Hepatocyte (in vitro differentiated cells): Measurements from ENCODE around the gene DIAPH2. TPM values are rescaled to one million over a fixed set of nuclear protein-coding genes. Genes with fewer than 3 reads are reported as not detected.

ENCODE experiments used
- DNase-seq: peaks from one replicate; pipeline ENCODE4 v3.0.0-alpha.2; 2016; ENCODE audit warnings: low spot score
- H2AFZ ChIP-seq: fragments of 200-600 bp; sonication (generic); 2 replicates; pipeline ENCODE4 v1.6.0; 2016; ENCODE audit warnings: antibody characterized with exemption, mild to moderate bottlenecking
- H3K27ac ChIP-seq: fragments of 200-600 bp; sonication (generic); 2 replicates; pipeline ENCODE4 v1.5.1; 2016; ENCODE audit warnings: mild to moderate bottlenecking
- H3K27me3 ChIP-seq: fragments of 200-600 bp; sonication (generic); 2 replicates; pipeline ENCODE4 v1.6.1; 2016
- H3K36me3 ChIP-seq: fragments of 200-600 bp; sonication (generic); replicated peaks from 2 replicates; pipeline ENCODE4 v1.5.1; 2016; ENCODE audit warnings: low read depth; ENCODE audit not compliant: insufficient read depth
- H3K4me1 ChIP-seq: fragments of 200-600 bp; sonication (generic); 2 replicates; pipeline ENCODE4 v1.5.1; 2016; ENCODE audit warnings: mild to moderate bottlenecking, moderate library complexity; ENCODE audit not compliant: insufficient read depth
- H3K4me2 ChIP-seq: fragments of 200-600 bp; sonication (generic); 2 replicates; pipeline ENCODE4 v1.6.0; 2016
- H3K4me3 ChIP-seq: fragments of 200-600 bp; sonication (generic); 2 replicates; pipeline ENCODE4 v1.5.1; 2016; ENCODE audit warnings: mild to moderate bottlenecking
- H3K79me2 ChIP-seq: fragments of 200-600 bp; sonication (generic); 2 replicates; pipeline ENCODE4 v1.6.0; 2017; ENCODE audit warnings: mild to moderate bottlenecking
- H3K9me2 ChIP-seq: fragments of 200-600 bp; sonication (generic); replicated peaks from 2 replicates; pipeline ENCODE4 v1.6.0; 2017; ENCODE audit warnings: mild to moderate bottlenecking; ENCODE audit not compliant: insufficient read depth
- H3K9me3 ChIP-seq: fragments of 200-600 bp; sonication (generic); 2 replicates; pipeline ENCODE4 v1.5.1; 2016; ENCODE audit warnings: low read depth, mild to moderate bottlenecking
- H4K20me1 ChIP-seq: fragments of 200-600 bp; sonication (generic); 2 replicates; pipeline ENCODE4 v1.6.0; 2016; ENCODE audit warnings: mild to moderate bottlenecking; ENCODE audit not compliant: insufficient read depth, poor library complexity, severe bottlenecking
- CTCF ChIP-seq: fragments of 200-600 bp; sonication (generic); IDR thresholded peaks from 2 replicates; pipeline ENCODE4 v1.5.1; 2016; ENCODE audit warnings: antibody characterized with exemption, mild to moderate bottlenecking; ENCODE audit not compliant: poor library complexity
- EZH2 ChIP-seq: fragments of 200-600 bp; sonication (generic); IDR thresholded peaks from 2 replicates; pipeline ENCODE4 v1.6.1; 2016; ENCODE audit warnings: antibody characterized with exemption, mild to moderate bottlenecking, borderline replicate concordance
- EZH2phosphoT487 ChIP-seq: fragments of 200-600 bp; sonication (generic); IDR thresholded peaks from one replicate; pipeline ENCODE4 v1.6.1; 2018; ENCODE audit warnings: antibody characterized with exemption, mild to moderate bottlenecking, low read depth, moderate library complexity; ENCODE audit not compliant: unreplicated experiment, severe bottlenecking
- WGBS: methylation state at CpG from one replicate; pipeline ENCODE4 v1.1.6; 2016; ENCODE audit warnings: low lambda C conversion rate; ENCODE audit errors: missing lambda C conversion rate; 5-methylcytosine and 5-hydroxymethylcytosine counted together
- polyA plus RNA-seq: library from polyadenylated mRNA; unstranded; fragments of >200 nt; fragmentation: Nextera tagmentation; extraction: Ambion mirVana; gene quantifications from 2 replicates; pipeline ENCODE4 v1.2.1, GENCODE V29; 2016
- total RNA-seq: library from RNA; depleted of rRNA; stranded (reverse); fragments of >200 nt; gene quantifications from 2 replicates; pipeline ENCODE4 v1.2.3, GENCODE V29; 2014

DIAPH2 gene
- total and polyA plus RNA-seq, 2 experiments from 2014 or later, result 14.8 to 32.4 TPM

- no peak for DNase-seq
- TF ChIP-seq EZH2phosphoT487 (no peak), EZH2 (no peak), CTCF (no peak)
- no peaks in the 10 kb centered on the region for H3K4me1 ChIP-seq
These were observed 381.7 kb downstream of the DIAPH2 start for GRCh38 chrX:97066381-97066780.

GRCh38 chrX:97070346-97070745, 385.7 kb downstream of the DIAPH2 start:
- H3K4me2 ChIP-seq, result no peak overlapping the region
- no peaks in the 10 kb centered on the region for H3K9me3 ChIP-seq
- TF ChIP-seq EZH2 (no peak), EZH2phosphoT487 (no peak), CTCF (no peak)
- H2AFZ ChIP-seq, result no peak overlapping the region
- H3K9me2 ChIP-seq, result no peaks in the 10 kb centered on the region
- H3K36me3 ChIP-seq, result no peaks in the 10 kb centered on the region
- H3K27me3 ChIP-seq, result no peaks in the 10 kb centered on the region
- H3K4me3 ChIP-seq, result no peak overlapping the region
- H3K4me1 ChIP-seq, result no peaks in the 10 kb centered on the region
- 100% methylated on average over 1 of the region's 1 CpG for WGBS
- DNase-seq, result no peak
- no peaks in the 10 kb centered on the region for H3K79me2 ChIP-seq
- H3K27ac ChIP-seq, result no peak overlapping the region
- no peaks in the 10 kb centered on the region for H4K20me1 ChIP-seq

More at GRCh38 chrX:97066381-97066780, 381.7 kb downstream of the DIAPH2 start:
- Histone ChIP-seq H3K79me2 (no peaks in the 10 kb centered on the region), H2AFZ (no peak overlapping the region), H3K27ac (no peak overlapping the region), H4K20me1 (no peaks in the 10 kb centered on the region), H3K4me2 (no peak overlapping the region), H3K27me3 (no peaks in the 10 kb centered on the region), H3K36me3 (no peaks in the 10 kb centered on the region), H3K9me2 (no peaks in the 10 kb centered on the region), H3K4me3 (no peak overlapping the region), H3K9me3 (no peaks in the 10 kb centered on the region)
- 84% methylated on average over 3 of the region's 3 CpGs for WGBS

GRCh38 chrX:97074400-97074799, 389.8 kb downstream of the DIAPH2 start:
- DNase-seq, result no peak
- Histone ChIP-seq H3K4me3 (no peak overlapping the region), H3K4me1 (no peaks in the 10 kb centered on the region), H3K36me3 (no peaks in the 10 kb centered on the region), H4K20me1 (no peaks in the 10 kb centered on the region), H3K9me2 (no peaks in the 10 kb centered on the region), H2AFZ (no peak overlapping the region), H3K27ac (no peak overlapping the region), H3K27me3 (no peaks in the 10 kb centered on the region), H3K9me3 (no peaks in the 10 kb centered on the region), H3K79me2 (no peaks in the 10 kb centered on the region), H3K4me2 (no peak overlapping the region)
- no peak for TF ChIP-seq EZH2
- TF ChIP-seq EZH2phosphoT487, result no peak
- TF ChIP-seq CTCF, result no peak

GRCh38 chrX:97089116-97089515, 404.5 kb downstream of the DIAPH2 start:
- Histone ChIP-seq H2AFZ (no peak overlapping the region), H4K20me1 (no peaks in the 10 kb centered on the region), H3K9me3 (no peaks in the 10 kb centered on the region), H3K36me3 (no peaks in the 10 kb centered on the region), H3K79me2 (no peaks in the 10 kb centered on the region), H3K27ac (no peak overlapping the region), H3K9me2 (no peaks in the 10 kb centered on the region), H3K4me2 (no peak overlapping the region), H3K27me3 (no peaks in the 10 kb centered on the region), H3K4me1 (no peaks in the 10 kb centered on the region), H3K4me3 (no peak overlapping the region)
- 79% methylated on average over 1 of the region's 1 CpG for WGBS
- no peak for TF ChIP-seq EZH2phosphoT487
- no peak for TF ChIP-seq EZH2
- TF ChIP-seq CTCF, result no peak
- no peak for DNase-seq
